Uterine smooth muscle cell (primary cell): Measurements from ENCODE around the gene HLX. TPM values are rescaled to one million over a fixed set of nuclear protein-coding genes. Genes with fewer than 3 reads are reported as not detected.

ENCODE experiments used
- total RNA-seq: library from RNA; depleted of rRNA; stranded (reverse); fragments of >200 nt; gene quantifications from 2 replicates; pipeline ENCODE4 v1.2.3, GENCODE V29; 2014

Gene HLX, protein sequence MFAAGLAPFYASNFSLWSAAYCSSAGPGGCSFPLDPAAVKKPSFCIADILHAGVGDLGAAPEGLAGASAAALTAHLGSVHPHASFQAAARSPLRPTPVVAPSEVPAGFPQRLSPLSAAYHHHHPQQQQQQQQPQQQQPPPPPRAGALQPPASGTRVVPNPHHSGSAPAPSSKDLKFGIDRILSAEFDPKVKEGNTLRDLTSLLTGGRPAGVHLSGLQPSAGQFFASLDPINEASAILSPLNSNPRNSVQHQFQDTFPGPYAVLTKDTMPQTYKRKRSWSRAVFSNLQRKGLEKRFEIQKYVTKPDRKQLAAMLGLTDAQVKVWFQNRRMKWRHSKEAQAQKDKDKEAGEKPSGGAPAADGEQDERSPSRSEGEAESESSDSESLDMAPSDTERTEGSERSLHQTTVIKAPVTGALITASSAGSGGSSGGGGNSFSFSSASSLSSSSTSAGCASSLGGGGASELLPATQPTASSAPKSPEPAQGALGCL
- total RNA-seq = 8.6 and 17.9 TPM in 2 replicates

GRCh38 chr1:220879076-220879508 is at the start of gene HLX:
HLX (plus strand) TSS chr1:220879443; CDS start chr1:220879858, 415 bp downstream.

Other genes with a start within 250 kb of the HLX start
- 2.5 and 4.2 TPM in 2 replicates for gene C1orf115, start 189.1 kb upstream of the HLX start, total RNA-seq
- 1.5 and 2.7 TPM in 2 replicates for gene MTARC2, start 131.1 kb upstream of the HLX start, total RNA-seq
- 2.1 and 2.6 TPM in 2 replicates for gene MTARC1, start 92.5 kb upstream of the HLX start, total RNA-seq